Ammon's horn (tissue), 1 donor: Measurements from ENCODE around the gene TMEM176B.
"Not testable (repeated sequence)": the region's sequence is repeated elsewhere in the genome, so short reads cannot be mapped to it uniquely, and the experiment has no call there.

ENCODE experiments used
- DNase-seq: peaks from one replicate; pipeline ENCODE4 v3.0.0-alpha.2; 2016; ENCODE audit warnings: low spot score

Gene TMEM176B

GRCh38 chr7:150790416-150791075 lies 9.6 kb downstream of the TMEM176B start:
- DNase-seq = no peak

- DNase-seq = peak; percentile 1
Measured at GRCh38 chr7:150788474-150789269, 11.5 kb downstream of the TMEM176B start.

DNA sequence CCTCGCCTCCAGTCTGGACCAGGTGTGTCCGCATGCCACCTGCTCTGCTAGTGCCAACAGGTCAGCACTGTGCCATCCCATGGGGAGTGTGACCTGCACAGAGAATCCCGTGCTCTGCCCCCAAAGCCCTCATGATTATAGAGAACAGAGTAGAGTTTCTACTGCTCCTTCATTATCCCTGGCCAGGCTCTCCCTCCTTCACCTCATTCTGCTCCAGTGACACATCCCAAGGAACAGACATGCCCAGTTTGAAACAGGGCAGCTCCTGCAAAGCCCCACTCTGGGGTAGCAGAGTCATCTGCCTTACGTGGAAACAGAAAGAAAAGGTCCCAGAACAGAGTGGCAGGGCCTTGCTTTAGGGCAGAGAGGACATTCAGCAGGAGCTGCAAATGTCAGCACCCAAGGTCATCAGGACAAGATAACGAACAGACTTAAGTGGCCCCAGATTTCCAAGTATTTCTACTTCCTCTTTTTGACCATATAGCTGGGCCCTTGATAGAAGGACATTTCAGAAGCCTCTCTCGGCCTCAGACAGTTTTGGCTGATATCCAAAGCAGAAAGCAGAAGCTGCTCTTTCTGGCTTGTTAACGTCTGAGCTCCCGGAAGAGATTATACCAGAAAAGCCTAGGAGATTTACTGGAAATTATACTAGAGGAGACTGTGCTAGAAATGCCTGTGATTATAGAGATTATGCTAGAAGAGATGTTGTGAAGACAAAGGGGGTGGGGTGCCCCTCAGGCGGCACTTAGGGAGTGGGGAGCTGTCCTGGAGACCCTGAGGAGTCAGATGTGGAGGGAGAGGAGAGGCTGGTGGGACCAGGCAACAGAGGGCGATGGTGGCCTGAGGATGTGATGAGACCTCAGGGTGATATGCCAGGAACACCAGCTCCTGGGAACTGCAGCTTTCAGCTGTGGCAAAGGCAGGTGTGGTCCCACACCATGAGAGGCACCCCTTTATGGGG lies 12.6 kb downstream of the TMEM176B start:
- DNase-seq = peak; percentile 57

DNA sequence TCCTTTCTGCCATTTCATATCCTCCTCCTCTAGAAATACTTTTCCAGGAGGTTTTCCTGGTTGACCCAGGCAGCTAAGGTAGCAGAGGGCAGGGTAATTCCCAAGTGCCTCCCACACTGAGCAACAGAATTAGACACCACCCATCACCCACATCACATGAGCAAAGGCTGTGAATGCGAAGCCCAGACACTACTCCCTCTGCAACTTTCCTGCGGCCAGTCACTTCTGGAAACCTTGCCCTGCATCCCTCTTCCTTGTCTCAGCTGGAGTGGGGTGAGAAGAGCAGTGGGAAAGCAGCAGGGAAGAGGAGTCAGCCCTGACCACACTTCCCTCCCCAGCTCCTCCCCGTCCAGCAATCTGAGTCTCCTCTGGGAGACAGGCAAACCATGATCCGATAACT lies 15.2 kb downstream of the TMEM176B start:
- peak; percentile 8 for DNase-seq

DNA sequence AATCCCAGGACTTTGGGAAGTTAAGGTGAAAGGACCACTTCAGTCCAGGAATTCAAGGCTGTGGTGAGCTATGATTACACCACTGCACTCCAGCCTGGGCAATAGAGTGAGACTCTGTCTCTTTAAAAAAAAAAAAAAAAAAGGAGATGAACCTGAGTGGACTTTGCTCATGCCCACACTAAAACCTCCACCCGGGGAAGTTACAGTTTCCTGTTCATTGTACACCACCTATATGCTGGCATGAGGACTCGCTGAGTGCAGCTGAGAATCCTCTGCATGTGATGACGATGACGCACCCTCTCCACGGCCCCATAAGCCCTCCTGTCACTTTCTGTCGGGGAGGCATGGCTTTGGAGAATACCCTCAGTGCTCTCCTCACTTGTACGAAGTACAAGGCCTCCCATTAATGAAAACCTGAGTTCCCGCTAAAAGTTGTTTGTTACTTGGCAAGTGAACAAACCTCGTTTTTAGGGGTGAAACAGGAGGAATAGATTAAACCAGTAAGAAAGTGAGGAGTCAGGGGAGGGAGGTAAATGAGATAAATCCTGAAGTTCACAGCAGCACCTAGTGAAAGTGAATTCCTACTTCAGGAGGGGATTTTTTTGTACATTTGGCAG lies 15.9 kb downstream of the TMEM176B start:
- DNase-seq = no peak

GRCh38 chr7:150781961-150782360 lies 18.2 kb downstream of the TMEM176B start:
- DNase-seq = peak; percentile 0

DNA sequence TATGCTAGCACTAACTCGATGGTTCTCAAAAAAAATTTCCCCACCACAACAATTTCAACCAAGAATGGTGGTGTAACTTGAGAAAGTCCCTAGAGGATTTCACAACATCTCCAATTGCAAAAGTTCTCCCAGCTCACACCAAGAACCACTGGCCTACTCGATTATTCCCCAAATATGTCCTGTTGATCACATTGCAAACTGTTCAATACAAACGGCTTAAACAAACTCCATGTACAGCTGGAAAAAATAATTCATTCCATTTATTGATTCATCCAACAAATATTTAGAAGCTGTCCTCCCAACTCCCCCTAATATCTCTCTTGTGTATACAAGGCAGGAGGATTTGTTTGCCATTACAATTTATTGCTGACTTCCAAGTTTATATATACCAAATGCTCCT lies 19.1 kb downstream of the TMEM176B start:
- no peak for DNase-seq

DNA sequence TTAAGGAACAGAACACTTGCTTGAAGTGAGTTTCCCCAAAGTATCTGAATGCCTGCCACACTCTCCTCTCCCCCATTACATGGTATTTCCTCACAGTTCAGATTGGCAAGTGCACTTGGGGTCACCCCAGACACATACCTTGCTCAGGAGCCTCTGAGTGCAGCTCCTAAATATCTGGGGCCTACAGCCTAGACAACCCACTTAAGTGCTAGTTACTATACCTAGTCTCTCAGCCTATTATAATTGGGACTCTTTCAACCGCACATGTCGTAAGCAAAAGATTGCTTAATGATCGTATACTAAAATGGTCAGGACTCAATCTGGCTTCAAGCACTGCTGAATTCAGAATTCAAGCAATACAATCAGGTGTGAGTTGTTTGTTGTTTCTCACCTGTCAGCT lies 19.9 kb downstream of the TMEM176B start:
- DNase-seq = no peak

DNA sequence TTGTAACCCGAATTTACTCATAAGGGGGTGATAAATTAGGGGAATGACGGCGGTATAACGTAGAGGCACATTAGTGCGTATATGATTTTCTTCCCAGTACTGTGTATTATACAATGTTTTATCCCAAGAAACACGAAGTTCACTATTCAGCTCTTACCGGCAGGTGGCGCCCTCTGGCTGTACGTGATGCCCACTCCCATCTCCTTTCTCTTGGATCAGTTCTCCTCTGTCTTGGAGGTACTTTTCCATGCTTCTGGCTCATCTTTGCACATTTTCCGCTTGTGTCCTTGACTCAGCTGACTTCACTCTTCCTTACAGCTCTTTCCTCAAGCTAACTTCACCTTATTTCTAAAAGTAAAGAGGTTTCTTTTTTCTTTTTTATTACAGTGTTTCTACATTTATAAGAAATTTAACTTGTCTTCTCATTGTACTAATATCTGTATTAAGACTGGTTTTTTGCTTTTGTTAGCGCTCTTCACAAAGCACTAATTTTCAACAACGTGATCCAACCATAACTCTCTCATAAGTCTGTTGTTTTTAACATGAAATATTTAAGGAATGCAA lies 21.3 kb downstream of the TMEM176B start:
- peak; percentile 84 for DNase-seq

- DNase-seq = no peak
Measured at GRCh38 chr7:150778014-150778737, 22.0 kb downstream of the TMEM176B start.

DNA sequence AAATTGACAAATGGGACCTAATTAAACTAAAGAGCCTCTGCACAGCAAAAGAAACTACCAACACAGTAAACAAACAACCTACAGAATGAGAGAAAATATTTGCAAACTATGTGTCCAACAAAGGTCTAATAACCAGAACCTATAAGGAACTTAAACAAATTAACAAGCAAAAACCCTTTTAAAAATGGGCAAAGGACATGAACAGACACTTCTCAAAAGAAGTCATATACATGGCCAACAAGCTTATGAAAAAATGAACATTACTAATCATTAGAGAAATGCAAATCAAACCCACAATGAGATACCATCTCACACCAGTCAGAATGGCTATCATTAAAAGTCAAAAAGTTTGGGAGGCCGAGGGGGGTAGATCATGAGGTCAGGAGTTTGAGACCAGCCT lies 26.0 kb downstream of the TMEM176B start:
- not testable (repeated sequence) for DNase-seq

DNA sequence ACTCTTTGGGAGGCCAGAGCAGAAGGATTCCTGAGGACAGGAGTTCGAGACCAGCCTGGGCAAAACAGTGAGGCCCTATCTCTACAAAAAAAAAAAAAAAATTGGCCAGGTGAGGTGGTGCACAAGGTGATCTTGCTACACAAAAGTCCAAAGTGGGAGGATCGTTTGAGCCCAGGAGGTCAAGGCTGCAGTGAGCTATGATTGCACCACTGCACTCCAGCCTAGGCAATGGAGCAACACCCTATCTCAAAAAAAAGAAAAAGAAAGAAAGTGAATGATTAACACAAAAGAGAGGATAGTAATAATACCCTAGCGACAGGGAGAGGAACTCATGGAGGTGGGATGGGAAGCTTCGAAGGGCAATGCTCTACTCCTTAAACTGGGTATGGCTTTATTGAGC lies 30.4 kb downstream of the TMEM176B start:
- no peak for DNase-seq

GRCh38 chr7:150766334-150766709 lies 33.8 kb downstream of the TMEM176B start:
- DNase-seq = no peak

GRCh38 chr7:150759479-150759878 lies 40.7 kb downstream of the TMEM176B start:
- DNase-seq = no peak

GRCh38 chr7:150756858-150757257 lies 43.3 kb downstream of the TMEM176B start:
- peak; percentile 54 for DNase-seq

- DNase-seq = no peak
Measured at GRCh38 chr7:150756166-150756565, 44.0 kb downstream of the TMEM176B start.

- DNase-seq = no peak
Measured at GRCh38 chr7:150755473-150756099, 44.6 kb downstream of the TMEM176B start.

GRCh38 chr7:150754951-150755350 lies 45.2 kb downstream of the TMEM176B start:
- no peak for DNase-seq

- DNase-seq = no peak
Measured at GRCh38 chr7:150753826-150754603, 46.1 kb downstream of the TMEM176B start.

GRCh38 chr7:150753239-150753638 lies 46.9 kb downstream of the TMEM176B start:
- DNase-seq = peak; percentile 47
